Activated CD4-positive, alpha-beta T cell treated with anti-CD3 and anti-CD28 coated beads, Interleukin-2, amount 10 ng/mL, durations not matched to agents 7 days and 5 days (primary cell): Measurements from ENCODE around the gene LRGUK. TPM values are rescaled to one million over a fixed set of nuclear protein-coding genes. Genes with fewer than 3 reads are reported as not detected.
"Not testable (repeated sequence)": the region's sequence is repeated elsewhere in the genome, so short reads cannot be mapped to it uniquely, and the experiment has no call there.

Source experiments
- CTCF ChIA-PET: fragments of 350-600 bp; sonication (Branson Sonifier 250); formaldehyde crosslinking; loops from one replicate; lab custom pipeline; 2021; ENCODE audit warnings: antibody characterized with exemption; lab: Charles Lee
- POLR2A ChIA-PET: fragments of 350-600 bp; sonication (Branson Sonifier 250); formaldehyde crosslinking; loops from one replicate; lab custom pipeline; 2021; ENCODE audit warnings: antibody characterized with exemption; lab: Charles Lee
- DNase-seq: peaks from one replicate; pipeline ENCODE4 v3.0.0-alpha.2; 2020
- H3K27ac Mint-ChIP-seq: one replicate; pipeline ENCODE4 v1.8.0; 2021; ENCODE audit warnings: mild to moderate bottlenecking, moderate library complexity, mixed read lengths
- H3K27me3 Mint-ChIP-seq: one replicate; pipeline ENCODE4 v1.8.0; 2021; ENCODE audit warnings: mixed read lengths
- H3K36me3 Mint-ChIP-seq: one replicate; pipeline ENCODE4 v1.8.0; 2021; ENCODE audit warnings: low read depth, mixed read lengths
- H3K4me1 Mint-ChIP-seq: one replicate; pipeline ENCODE4 v1.8.0; 2021; ENCODE audit warnings: mixed read lengths
- H3K4me3 Mint-ChIP-seq: one replicate; pipeline ENCODE4 v1.8.0; 2021; ENCODE audit warnings: mild to moderate bottlenecking, moderate library complexity, mixed read lengths
- H3K9me3 Mint-ChIP-seq: one replicate; pipeline ENCODE4 v1.8.0; 2021; ENCODE audit warnings: mixed read lengths
- total RNA-seq, 2 experiments: library from RNA; stranded (reverse); gene quantifications; one replicate each; pipeline ENCODE4 v1.2.3, GENCODE V29; 2021

The LRGUK gene
- total RNA-seq, 2 experiments from 2014 or later: 0.17 to 0.25 TPM

GRCh38 chr7:134197345-134197744, 70.2 kb downstream of the LRGUK start:
- no peak for DNase-seq
- H3K4me1 Mint-ChIP-seq: no peaks in the 10 kb centered on the region
- H3K4me3 Mint-ChIP-seq: no peak overlapping the region
- H3K27ac Mint-ChIP-seq: no peak overlapping the region
- ChIA-PET CTCF (no interaction called here), POLR2A (no interaction called here)
- no peaks in the 10 kb centered on the region for H3K36me3 Mint-ChIP-seq
- H3K27me3 Mint-ChIP-seq: no peaks in the 10 kb centered on the region
- no peaks in the 10 kb centered on the region for H3K9me3 Mint-ChIP-seq

DNA sequence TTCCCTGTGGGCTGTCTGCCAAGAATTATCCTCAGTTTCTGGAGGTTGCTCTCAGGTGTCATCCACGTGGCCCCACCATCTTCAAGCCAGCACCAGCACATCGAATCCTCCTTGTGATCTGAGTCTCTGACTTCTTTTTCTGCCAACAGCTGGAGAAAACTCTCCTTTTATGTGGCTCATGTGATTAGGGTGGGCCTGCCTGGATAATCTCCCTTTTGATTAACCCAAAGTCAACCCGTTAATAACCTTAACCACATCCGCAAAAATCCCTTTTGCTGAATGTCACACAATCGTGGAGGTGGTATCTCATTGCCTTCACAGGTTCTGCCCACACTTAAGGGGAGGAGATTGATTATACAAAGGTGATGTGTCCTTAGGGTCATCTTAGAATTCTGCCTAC, 73.8 kb downstream of the LRGUK start:
- Mint-ChIP-seq H3K9me3 (no peaks in the 10 kb centered on the region), H3K36me3 (no peaks in the 10 kb centered on the region), H3K27me3 (no peaks in the 10 kb centered on the region), H3K27ac (no peak overlapping the region), H3K4me3 (no peak overlapping the region), H3K4me1 (no peaks in the 10 kb centered on the region)
- ChIA-PET POLR2A (no interaction called here), CTCF (no interaction called here)
- DNase-seq: no peak

DNA sequence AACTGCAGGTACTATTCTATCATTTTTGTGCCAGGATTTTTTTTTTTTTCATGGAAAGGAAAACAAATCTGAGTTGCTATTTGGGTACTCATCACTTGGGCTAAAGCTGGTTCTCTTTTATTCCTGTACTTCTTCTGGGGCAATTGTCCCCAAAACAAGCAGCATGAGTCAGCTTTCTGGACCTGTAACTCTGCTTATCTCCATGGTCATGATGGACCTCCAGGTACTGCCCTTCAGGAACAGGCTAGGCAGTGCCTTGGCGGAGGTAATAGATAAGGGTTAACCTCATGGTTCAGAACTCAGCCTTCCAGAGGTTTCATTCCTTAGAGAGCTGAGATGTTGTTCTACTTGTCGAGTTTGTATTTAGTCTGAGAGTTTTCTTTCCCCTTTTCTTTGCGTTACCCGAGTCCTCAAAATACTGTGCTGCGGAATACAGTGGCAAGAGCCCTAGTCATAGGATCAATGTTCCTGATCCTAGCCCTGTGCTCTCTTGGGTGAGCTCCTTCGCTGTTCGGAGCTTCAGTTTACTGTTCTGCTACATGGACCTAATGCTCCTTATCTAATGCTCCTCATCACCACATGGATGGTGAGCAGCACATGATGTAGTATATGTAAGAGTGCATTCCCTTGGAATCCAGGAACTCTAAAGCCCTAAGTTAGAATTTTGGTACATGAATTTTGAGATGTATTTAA, 74.6 kb downstream of the LRGUK start:
- DNase-seq: no peak
- no peaks in the 10 kb centered on the region for H3K27me3 Mint-ChIP-seq
- no peak overlapping the region for H3K27ac Mint-ChIP-seq
- no peaks in the 10 kb centered on the region for H3K9me3 Mint-ChIP-seq
- H3K4me3 Mint-ChIP-seq: no peak overlapping the region
- ChIA-PET CTCF (no interaction called here), POLR2A (no interaction called here)
- no peaks in the 10 kb centered on the region for H3K4me1 Mint-ChIP-seq
- H3K36me3 Mint-ChIP-seq: no peaks in the 10 kb centered on the region

GRCh38 chr7:134203186-134203889, 76.2 kb downstream of the LRGUK start:
- POLR2A ChIA-PET: no interaction called here
- H3K36me3 Mint-ChIP-seq: no peaks in the 10 kb centered on the region
- no peak for DNase-seq
- H3K9me3 Mint-ChIP-seq: no peaks in the 10 kb centered on the region
- no peak overlapping the region for H3K4me3 Mint-ChIP-seq
- H3K27ac Mint-ChIP-seq: no peak overlapping the region
- CTCF ChIA-PET: no interaction called here
- no peaks in the 10 kb centered on the region for H3K27me3 Mint-ChIP-seq
- H3K4me1 Mint-ChIP-seq: no peaks in the 10 kb centered on the region

DNA sequence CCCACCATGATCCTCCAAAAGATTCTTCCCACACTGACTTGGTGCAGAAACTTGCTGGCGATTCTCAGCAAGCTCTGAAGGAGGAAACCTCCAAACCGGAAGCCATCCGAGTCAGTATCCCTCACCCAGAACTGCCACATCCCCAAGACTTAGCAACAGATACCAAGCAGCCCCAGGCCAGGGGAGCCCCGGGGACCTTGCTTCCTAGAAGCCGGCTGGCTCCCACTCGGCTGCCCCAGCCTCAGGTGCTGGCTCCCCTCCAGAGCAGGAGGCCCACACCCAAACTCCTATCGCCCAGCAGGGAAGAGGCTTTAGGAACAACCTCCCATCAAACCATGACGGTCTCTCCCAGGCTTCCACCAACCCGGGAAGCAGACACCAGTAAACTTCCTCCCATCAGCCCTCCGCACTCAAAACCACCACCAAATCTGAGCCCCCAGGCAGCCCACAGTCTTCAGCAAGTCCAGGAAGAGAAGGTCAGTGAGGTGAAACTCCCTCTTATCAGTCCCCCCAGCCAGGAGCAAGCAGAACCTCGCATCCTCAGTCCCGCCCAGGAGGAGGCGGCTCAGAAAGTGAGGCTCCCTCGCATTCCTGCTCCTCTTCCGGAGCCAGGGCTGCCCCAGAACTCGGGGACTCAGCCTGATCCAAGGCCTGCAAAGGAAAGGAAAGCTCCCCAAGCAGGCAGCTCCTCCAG, 82.3 kb downstream of the LRGUK start:
- CTCF ChIA-PET: no interaction called here
- Mint-ChIP-seq H3K4me3 (no peak overlapping the region), H3K9me3 (no peaks in the 10 kb centered on the region), H3K4me1 (no peaks in the 10 kb centered on the region), H3K27ac (no peak overlapping the region), H3K27me3 (peaks cover 8% of the 10 kb centered on the region), H3K36me3 (no peaks in the 10 kb centered on the region)
- POLR2A ChIA-PET: no interaction called here
- no peak for DNase-seq

GRCh38 chr7:134210227-134210626, 83.1 kb downstream of the LRGUK start:
- H3K27ac Mint-ChIP-seq: no peak overlapping the region
- POLR2A ChIA-PET: no interaction called here
- DNase-seq: no peak
- no peaks in the 10 kb centered on the region for H3K4me1 Mint-ChIP-seq
- H3K4me3 Mint-ChIP-seq: no peak overlapping the region
- CTCF ChIA-PET: no interaction called here
- H3K9me3 Mint-ChIP-seq: no peaks in the 10 kb centered on the region
- no peaks in the 10 kb centered on the region for H3K36me3 Mint-ChIP-seq
- peaks cover 8% of the 10 kb centered on the region for H3K27me3 Mint-ChIP-seq

DNA sequence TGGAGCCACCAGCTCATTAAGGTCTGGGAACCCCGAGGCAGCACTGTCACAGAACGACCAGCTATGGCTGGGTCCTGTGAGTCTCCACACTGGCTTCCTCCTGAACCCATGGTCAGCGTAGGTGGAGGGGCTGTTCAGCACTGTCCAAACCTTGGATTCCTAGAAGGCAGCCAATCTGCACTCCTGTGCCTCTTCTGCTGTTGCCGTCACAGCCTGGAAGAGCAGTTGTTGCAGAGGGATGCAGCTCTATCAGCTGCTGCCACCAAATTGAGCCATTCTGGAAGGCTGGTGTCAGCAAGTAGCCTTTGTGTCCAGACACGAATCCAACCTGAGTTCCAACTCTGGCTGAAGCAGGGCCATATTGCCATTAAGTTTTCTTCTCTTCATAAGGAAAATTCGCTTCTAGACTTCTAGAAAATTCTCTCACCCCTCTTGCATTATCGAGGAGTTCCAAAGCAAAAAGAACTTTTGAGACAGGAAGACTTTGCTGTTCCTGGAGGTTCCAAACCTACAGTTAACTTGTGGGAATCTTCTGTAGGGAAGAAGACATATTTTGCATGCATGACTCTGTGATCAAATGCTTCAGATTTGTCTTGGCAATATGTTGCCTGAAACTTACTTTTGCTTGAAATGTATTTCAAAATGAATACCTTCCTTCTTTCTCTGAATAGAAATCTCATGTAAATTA, 84.0 kb downstream of the LRGUK start:
- no peak overlapping the region for H3K4me3 Mint-ChIP-seq
- H3K4me1 Mint-ChIP-seq: no peaks in the 10 kb centered on the region
- CTCF ChIA-PET: no interaction called here
- no peaks in the 10 kb centered on the region for H3K9me3 Mint-ChIP-seq
- no peaks in the 10 kb centered on the region for H3K36me3 Mint-ChIP-seq
- no peak overlapping the region for H3K27ac Mint-ChIP-seq
- DNase-seq: no peak
- H3K27me3 Mint-ChIP-seq: peaks cover 8% of the 10 kb centered on the region
- POLR2A ChIA-PET: no interaction called here

DNA sequence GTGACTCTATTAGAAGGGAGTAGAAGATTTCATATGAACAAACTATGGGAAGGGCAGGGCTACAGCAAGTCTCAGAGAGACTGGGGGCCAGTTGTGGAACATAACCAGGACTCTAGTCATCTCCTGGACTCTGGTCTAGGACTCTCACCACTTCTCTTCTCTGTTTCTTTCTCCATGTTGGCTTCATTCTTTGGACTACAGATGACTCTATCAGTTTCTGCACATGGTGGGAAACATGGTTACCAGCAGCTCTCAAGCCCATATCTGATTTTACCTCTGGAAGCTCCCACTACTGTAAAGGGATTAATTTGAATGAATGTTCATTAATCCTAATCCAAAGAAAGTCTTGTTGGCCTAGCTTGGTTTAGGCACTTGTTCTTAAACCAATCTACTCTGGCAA, 84.7 kb downstream of the LRGUK start:
- peaks cover 8% of the 10 kb centered on the region for H3K27me3 Mint-ChIP-seq
- H3K27ac Mint-ChIP-seq: no peak overlapping the region
- ChIA-PET CTCF (no interaction called here), POLR2A (no interaction called here)
- no peaks in the 10 kb centered on the region for H3K36me3 Mint-ChIP-seq
- no peaks in the 10 kb centered on the region for H3K9me3 Mint-ChIP-seq
- no peak for DNase-seq
- no peak overlapping the region for H3K4me3 Mint-ChIP-seq
- H3K4me1 Mint-ChIP-seq: no peaks in the 10 kb centered on the region

DNA sequence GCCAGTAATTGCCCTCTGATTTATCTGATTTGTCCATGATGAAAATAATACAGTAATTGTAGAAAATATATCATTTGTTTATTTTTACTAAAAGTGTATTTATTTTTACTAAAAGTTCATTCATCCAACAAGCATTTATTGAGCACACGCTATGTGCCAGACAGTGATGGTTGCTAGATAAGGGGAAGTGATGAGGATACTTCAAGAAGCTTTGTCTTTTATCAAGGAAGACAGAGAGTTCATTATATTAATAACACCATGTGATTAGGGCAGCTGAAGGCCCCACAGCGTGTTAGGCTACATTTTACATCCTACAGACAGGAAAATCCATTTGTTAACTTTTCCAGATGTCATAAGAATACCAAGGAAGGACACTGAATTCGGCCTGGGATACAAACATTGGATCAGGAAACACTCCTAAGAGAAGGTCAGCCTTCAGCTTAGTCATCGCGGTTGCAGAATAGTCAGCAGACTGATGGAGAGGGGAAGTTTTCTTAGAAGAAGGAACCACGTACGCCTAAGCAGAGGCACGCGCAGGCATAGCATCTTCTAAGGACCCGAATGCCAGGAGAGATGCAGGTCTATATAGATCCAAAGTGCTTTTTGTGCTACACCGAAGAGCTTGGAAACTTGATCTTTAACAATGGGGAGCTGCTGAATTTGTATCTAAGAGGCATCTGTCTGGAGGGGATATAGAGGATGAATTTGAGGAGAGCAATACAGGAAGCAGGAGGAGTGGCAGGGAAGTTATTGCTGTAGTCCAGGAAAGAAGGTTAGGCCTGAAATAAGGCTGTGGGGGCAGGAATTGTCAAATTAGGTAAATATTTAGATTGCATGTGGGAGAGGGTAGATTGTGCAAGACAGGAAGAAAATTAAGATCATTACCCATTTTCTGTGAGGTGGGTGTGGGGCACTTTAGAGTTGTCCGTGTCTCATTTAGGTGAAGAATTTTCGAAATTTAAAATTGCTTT, 85.7 kb downstream of the LRGUK start:
- no peak for DNase-seq
- Mint-ChIP-seq H3K9me3 (no peaks in the 10 kb centered on the region), H3K27ac (no peak overlapping the region), H3K36me3 (no peaks in the 10 kb centered on the region), H3K4me3 (no peak overlapping the region), H3K27me3 (peaks cover 8% of the 10 kb centered on the region), H3K4me1 (no peaks in the 10 kb centered on the region)
- ChIA-PET POLR2A (no interaction called here), CTCF (no interaction called here)

DNA sequence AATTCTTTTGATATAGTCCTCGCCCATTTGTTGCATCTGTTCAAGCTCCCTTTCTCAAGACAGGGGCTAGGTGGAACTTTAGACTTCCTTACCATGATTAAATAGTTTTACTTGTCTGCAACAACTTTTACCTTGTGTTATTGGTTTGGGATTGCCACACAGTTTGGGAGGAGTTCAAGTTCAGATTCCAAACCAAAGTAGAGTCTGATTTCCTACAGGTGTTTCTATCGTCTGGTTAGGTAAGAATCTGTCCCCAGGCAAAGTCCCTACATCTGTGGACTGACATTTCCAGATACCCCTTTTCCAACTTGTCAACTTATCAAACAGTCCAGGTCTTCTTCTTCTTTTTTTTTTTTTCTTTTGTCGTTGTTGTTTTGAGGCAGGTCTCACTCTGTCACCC, 93.1 kb downstream of the LRGUK start:
- Mint-ChIP-seq H3K9me3 (no peaks in the 10 kb centered on the region), H3K4me1 (no peaks in the 10 kb centered on the region), H3K36me3 (no peaks in the 10 kb centered on the region), H3K4me3 (no peak overlapping the region), H3K27ac (no peak overlapping the region), H3K27me3 (peaks cover 2% of the 10 kb centered on the region)
- no peak for DNase-seq
- ChIA-PET CTCF (no interaction called here), POLR2A (no interaction called here)

DNA sequence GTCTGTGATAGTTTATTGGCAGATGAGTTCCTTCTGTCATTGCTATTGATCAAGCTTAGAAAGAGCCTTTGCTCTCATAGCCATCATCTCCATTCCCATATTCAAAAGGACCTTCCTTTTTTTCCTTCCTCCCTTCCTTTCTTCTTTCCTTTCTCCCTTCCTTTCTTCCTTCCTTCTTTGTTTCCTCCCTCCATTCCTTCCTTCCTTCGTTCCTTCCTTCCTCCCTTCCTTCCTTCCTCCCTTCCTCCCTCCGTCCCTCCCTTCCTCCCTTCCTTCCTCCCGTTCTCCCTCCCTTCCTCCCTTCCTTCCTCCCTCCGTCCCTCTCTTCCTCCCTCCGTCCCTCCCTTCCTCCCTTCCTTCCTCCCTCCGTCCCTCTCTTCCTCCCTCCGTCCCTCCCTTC, 104.2 kb downstream of the LRGUK start:
- not testable (repeated sequence) for H3K4me1 Mint-ChIP-seq

DNA sequence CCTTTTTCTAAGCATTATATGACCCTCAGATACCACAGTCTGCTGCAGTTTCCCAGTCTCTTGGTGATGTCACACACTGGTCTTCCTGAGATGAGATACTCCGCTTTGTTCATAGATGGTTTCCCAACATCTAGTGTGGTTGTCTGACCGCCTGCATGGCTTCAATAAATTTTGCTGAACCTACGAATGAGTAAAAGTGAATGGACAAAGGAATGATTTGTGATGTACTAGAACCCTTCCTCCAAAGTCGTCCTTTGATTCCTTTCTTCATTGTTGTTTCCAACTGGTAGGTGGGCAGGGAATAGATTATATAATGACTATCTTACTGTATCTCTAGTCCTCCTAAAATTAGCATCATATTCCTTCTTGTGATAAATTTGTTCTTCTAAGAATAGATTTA, 107.1 kb downstream of the LRGUK start:
- Mint-ChIP-seq H3K27ac (no peak overlapping the region), H3K27me3 (peaks cover 20% of the 10 kb centered on the region), H3K4me3 (no peak overlapping the region), H3K36me3 (no peaks in the 10 kb centered on the region), H3K9me3 (peaks cover 11% of the 10 kb centered on the region), H3K4me1 (no peaks in the 10 kb centered on the region)
- ChIA-PET CTCF (no interaction called here), POLR2A (no interaction called here)
- DNase-seq: no peak

More for the DNA sequence above, 104.2 kb downstream of the LRGUK start:
- DNase-seq, POLR2A ChIA-PET, H3K4me3 Mint-ChIP-seq, CTCF ChIA-PET, H3K36me3 Mint-ChIP-seq, H3K9me3 Mint-ChIP-seq, H3K27ac Mint-ChIP-seq: not testable (repeated sequence)
- peaks cover 16% of the 10 kb centered on the region for H3K27me3 Mint-ChIP-seq
